ENCODE results near the gene MKLN1.

The MKLN1 gene

DNA sequence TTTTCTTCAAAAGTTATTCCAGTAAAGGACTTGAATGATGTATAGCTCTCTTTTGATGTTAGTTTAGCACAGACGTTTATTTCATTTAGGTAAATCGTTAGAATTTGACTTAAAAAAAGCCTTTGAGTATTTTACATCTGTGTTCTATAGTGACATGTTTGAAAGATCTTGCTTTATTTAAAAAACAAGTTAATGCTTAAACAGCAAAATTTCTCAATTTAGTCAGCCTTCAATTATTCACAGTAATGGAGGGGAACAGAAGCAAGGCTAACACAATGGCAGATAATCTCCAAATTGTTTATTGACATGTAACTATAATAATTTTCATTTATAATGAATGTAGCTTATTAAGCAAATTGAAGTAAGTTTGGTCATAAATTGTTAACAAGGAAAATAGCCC, 63.5 kb downstream of the MKLN1 start:
- H3K27me3 ChIP-seq (replicated peaks), result no peaks in the 10 kb centered on the region
- in situ Hi-C loops (cut with HindIII; ENCODE audit: low pct_ligation_motif_present, low sequenced_read_pairs), result no loop called here

DNA sequence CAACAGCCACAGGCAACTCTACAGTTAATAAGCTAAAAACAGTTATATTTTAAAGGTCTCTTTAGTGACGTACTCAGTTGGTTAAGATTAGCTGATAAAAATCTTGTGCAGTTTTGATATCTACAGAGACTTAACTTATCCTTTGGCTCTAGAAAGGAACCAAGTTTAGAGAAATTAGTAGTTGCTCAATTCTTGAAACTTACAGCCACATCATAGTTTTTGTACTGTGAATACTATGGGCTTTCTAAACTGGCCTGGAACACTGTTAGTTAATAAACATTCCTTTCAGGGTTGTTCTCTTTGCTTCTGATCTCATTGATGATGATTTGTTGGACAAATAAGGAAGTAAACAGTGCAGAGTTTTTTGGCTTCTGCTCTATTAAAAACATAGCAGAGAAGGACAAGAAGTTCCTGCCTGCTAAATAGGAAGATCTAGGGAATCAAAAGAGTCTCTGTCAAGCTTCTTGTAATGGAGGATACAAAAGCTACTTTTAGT, 73.1 kb downstream of the MKLN1 start:
- in situ Hi-C loops (cut with HindIII; ENCODE audit: low pct_ligation_motif_present, low sequenced_read_pairs), result no loop called here
- peaks cover 7% of the 10 kb centered on the region for H3K36me3 ChIP-seq (replicated peaks)
- no peaks in the 10 kb centered on the region for H3K27me3 ChIP-seq (replicated peaks)
- H3K27ac ChIP-seq, result no peak overlapping the region
- no peak overlapping the region for H3K4me3 ChIP-seq (ENCODE audit: low read depth, low read length)
- DNase-seq, result no peak
- no peak for TF ChIP-seq CTCF (IDR thresholded peaks at IDR 0.05; ENCODE audit: low read depth, low read length, missing control alignments)

More for the DNA sequence above, 63.5 kb downstream of the MKLN1 start:
- Histone ChIP-seq H3K4me3 (ENCODE audit: low read depth, low read length) (no peak overlapping the region), H3K36me3 (replicated peaks) (no peaks in the 10 kb centered on the region), H3K27ac (no peak overlapping the region)
- TF ChIP-seq CTCF (IDR thresholded peaks at IDR 0.05; ENCODE audit: low read depth, low read length, missing control alignments), result no peak
- no peak for DNase-seq

- in situ Hi-C loops (cut with HindIII; ENCODE audit: low pct_ligation_motif_present, low sequenced_read_pairs), result no loop called here
- Histone ChIP-seq H3K4me3 (ENCODE audit: low read depth, low read length) (no peak overlapping the region), H3K36me3 (replicated peaks) (peaks cover 7% of the 10 kb centered on the region), H3K27me3 (replicated peaks) (no peaks in the 10 kb centered on the region), H3K27ac (no peak overlapping the region)
- no peak for DNase-seq
- TF ChIP-seq CTCF (IDR thresholded peaks at IDR 0.05; ENCODE audit: low read depth, low read length, missing control alignments), result no peak
Measured at GRCh38 chr7:131401194-131401593, 73.5 kb downstream of the MKLN1 start.

DNA sequence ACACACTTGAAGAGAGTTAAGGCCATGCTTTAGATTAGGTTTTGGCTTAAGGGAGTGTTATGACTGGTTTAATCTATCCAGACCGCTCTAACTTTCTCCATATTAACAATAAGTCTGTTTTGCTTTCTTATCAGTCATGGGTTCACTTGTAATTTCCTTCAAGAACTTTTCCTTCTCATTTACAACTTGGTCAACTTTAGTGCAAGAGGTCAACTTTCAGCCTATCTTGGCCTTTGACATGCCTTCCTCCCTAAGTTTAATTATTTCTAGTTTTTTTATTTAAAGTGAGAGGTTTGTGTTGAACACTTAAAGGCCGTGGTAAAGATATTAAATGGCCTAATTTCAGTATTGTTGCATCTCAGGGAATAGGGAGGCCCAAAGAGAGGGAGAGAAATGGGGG, 75.6 kb downstream of the MKLN1 start:
- in situ Hi-C loops (cut with HindIII; ENCODE audit: low pct_ligation_motif_present, low sequenced_read_pairs), result no loop called here
- peaks cover 7% of the 10 kb centered on the region for H3K36me3 ChIP-seq (replicated peaks)
- TF ChIP-seq CTCF (IDR thresholded peaks at IDR 0.05; ENCODE audit: low read depth, low read length, missing control alignments), result no peak
- H3K4me3 ChIP-seq (ENCODE audit: low read depth, low read length), result no peak overlapping the region
- DNase-seq, result no peak
- H3K27me3 ChIP-seq (replicated peaks), result no peaks in the 10 kb centered on the region
- no peak overlapping the region for H3K27ac ChIP-seq

GRCh38 chr7:131404226-131404911, 76.7 kb downstream of the MKLN1 start:
- Histone ChIP-seq H3K36me3 (replicated peaks) (peaks cover 7% of the 10 kb centered on the region), H3K27ac (no peak overlapping the region), H3K4me3 (ENCODE audit: low read depth, low read length) (no peak overlapping the region), H3K27me3 (replicated peaks) (no peaks in the 10 kb centered on the region)
- no peak for DNase-seq
- in situ Hi-C loops (cut with HindIII; ENCODE audit: low pct_ligation_motif_present, low sequenced_read_pairs), result no loop called here
- no peak for TF ChIP-seq CTCF (IDR thresholded peaks at IDR 0.05; ENCODE audit: low read depth, low read length, missing control alignments)
